CD4-positive, CD25-positive, alpha-beta regulatory T cell (primary cell): Measurements from ENCODE around the gene HSF4. TPM values are rescaled to one million over a fixed set of nuclear protein-coding genes. Genes with fewer than 3 reads are reported as not detected.

Experiments used
- ATAC-seq, 2 donors: fragments of 150-1000 bp; cut with Tn5 transposase; one replicate each; pipeline ENCODE4 v1.10.0; 2021; ENCODE audit warnings: low read depth in 2 of 2, moderate number of reproducible peaks in 2 of 2, moderate library complexity in 1 of 2
- DNase-seq, 3 donors: peaks; one replicate each; pipeline versions ENCODE4 v3.0.0 to v3.0.0-alpha.2; 2012 to 2022; ENCODE audit warnings: mixed read lengths in 1 of 3
- H3K27ac ChIP-seq: one replicate; pipeline ENCODE4 v1.7.0; 2013; ENCODE audit warnings: mild to moderate bottlenecking, low read length; ENCODE audit not compliant: insufficient read depth, poor library complexity, severe bottlenecking
- H3K27me3 ChIP-seq: one replicate; pipeline ENCODE4 v1.7.0; 2013; ENCODE audit warnings: low read length; ENCODE audit not compliant: control insufficient read depth, insufficient read depth
- H3K36me3 ChIP-seq: one replicate; pipeline ENCODE4 v1.7.0; 2013; ENCODE audit warnings: mild to moderate bottlenecking, low read length, moderate library complexity; ENCODE audit not compliant: control insufficient read depth, insufficient read depth
- H3K4me1 ChIP-seq: 2 replicates; pipeline ENCODE4 v1.7.0; 2013; ENCODE audit warnings: mild to moderate bottlenecking, low read length; ENCODE audit not compliant: insufficient read depth, control insufficient read depth, poor library complexity, severe bottlenecking
- H3K4me3 ChIP-seq: one replicate; pipeline ENCODE4 v1.7.0; 2013; ENCODE audit warnings: low read depth, mild to moderate bottlenecking, low read length, moderate library complexity
- H3K9me3 ChIP-seq, 2 experiments: 1 replicate in 1 of 2; 2 replicates in 1 of 2; pipeline ENCODE4 v1.7.0; 2013; ENCODE audit warnings: low read length in 2 of 2, mild to moderate bottlenecking in 1 of 2, moderate library complexity in 1 of 2; ENCODE audit not compliant: control insufficient read depth in 2 of 2
- H3K27ac Mint-ChIP-seq, 3 donors: one replicate each; pipeline ENCODE4 v1.8.0; 2020 to 2022; ENCODE audit warnings: mild to moderate bottlenecking in 3 of 3, mixed read lengths in 3 of 3, moderate library complexity in 2 of 3
- H3K27me3 Mint-ChIP-seq: one replicate; pipeline ENCODE4 v1.8.0; 2022; ENCODE audit warnings: mild to moderate bottlenecking, mixed read lengths
- H3K36me3 Mint-ChIP-seq: one replicate; pipeline ENCODE4 v1.8.0; 2020; ENCODE audit warnings: mixed read lengths
- H3K4me1 Mint-ChIP-seq, 4 donors: one replicate each; pipeline ENCODE4 v1.8.0; 2020 to 2022; ENCODE audit warnings: mixed read lengths in 4 of 4, mild to moderate bottlenecking in 1 of 4
- H3K4me3 Mint-ChIP-seq, 4 donors: one replicate each; pipeline ENCODE4 v1.8.0; 2020 to 2022; ENCODE audit warnings: mild to moderate bottlenecking in 4 of 4, mixed read lengths in 4 of 4, moderate library complexity in 3 of 4
- H3K9me3 Mint-ChIP-seq, 7 donors: one replicate each; pipeline ENCODE4 v1.8.0; 2020 to 2022; ENCODE audit warnings: mixed read lengths in 7 of 7, mild to moderate bottlenecking in 3 of 7, moderate library complexity in 2 of 7
- polyA plus RNA-seq, 4 donors: library from polyadenylated mRNA; unstranded; fragments of 300-500 nt; fragmentation: Illumina TruSeq; gene quantifications; one replicate each; pipeline ENCODE4 v1.2.3, GENCODE V29; 2021
- total RNA-seq: library from RNA; stranded (reverse); gene quantifications from one replicate; pipeline ENCODE4 v1.2.3, GENCODE V29; 2022

The HSF4 gene
- total and polyA plus RNA-seq, 5 donors from 2014 or later = 34.4 TPM; not detected in 4

GRCh38 chr16:67170949-67171649 lies 6.6 kb downstream of the HSF4 start:
- peaks cover 0 to 2% (median 0%) of the 10 kb centered on the region in 7 donors for H3K9me3 Mint-ChIP-seq
- H3K4me3 ChIP-seq = no peak overlapping the region
- H3K4me3 Mint-ChIP-seq = peak overlapping the region in 1 of 4 donors; percentile 6
- peaks cover 28% of the 10 kb centered on the region for H3K27me3 ChIP-seq
- peaks cover 80% of the 10 kb centered on the region for H3K27me3 Mint-ChIP-seq
- H3K4me1 ChIP-seq = peaks cover 32% of the 10 kb centered on the region
- no peak for ATAC-seq
- no peak for DNase-seq
- H3K27ac Mint-ChIP-seq = peak overlapping the region in 1 of 3 donors; percentile 26
- no peaks in the 10 kb centered on the region for H3K36me3 ChIP-seq
- H3K4me1 Mint-ChIP-seq = peaks cover 5 to 30% (median 15%) of the 10 kb centered on the region in 4 donors
- no peak overlapping the region for H3K27ac ChIP-seq
- no peaks in the 10 kb centered on the region for H3K9me3 ChIP-seq
- no peaks in the 10 kb centered on the region for H3K36me3 Mint-ChIP-seq

GRCh38 chr16:67173323-67173722 lies 8.8 kb downstream of the HSF4 start:
- H3K4me3 ChIP-seq = peak overlapping the region; percentile 37
- ATAC-seq = no peak
- peaks cover 5 to 31% (median 17%) of the 10 kb centered on the region in 4 donors for H3K4me1 Mint-ChIP-seq

GRCh38 chr16:67173808-67174705 lies 9.5 kb downstream of the HSF4 start:
- no peaks in the 10 kb centered on the region for H3K36me3 Mint-ChIP-seq
- H3K9me3 ChIP-seq = no peaks in the 10 kb centered on the region
- peak overlapping the region; percentile 82 to 89 (median 84) for H3K4me3 Mint-ChIP-seq
- peaks cover 59% of the 10 kb centered on the region for H3K27me3 Mint-ChIP-seq
- H3K36me3 ChIP-seq = no peaks in the 10 kb centered on the region
- peak overlapping the region; percentile 37 for H3K4me3 ChIP-seq
- peak overlapping the region in 2 of 3 donors; percentile 68 to 78 for H3K27ac Mint-ChIP-seq
- peaks cover 5 to 37% (median 21%) of the 10 kb centered on the region in 4 donors for H3K4me1 Mint-ChIP-seq
- peak; percentile 54 to 81 (median 55) for DNase-seq
- peaks cover 18% of the 10 kb centered on the region for H3K27me3 ChIP-seq
- peaks cover 0 to 3% (median 0%) of the 10 kb centered on the region in 7 donors for H3K9me3 Mint-ChIP-seq
- peaks cover 45% of the 10 kb centered on the region for H3K4me1 ChIP-seq
- peak; percentile 75 to 83 for ATAC-seq
- no peak overlapping the region for H3K27ac ChIP-seq

More at GRCh38 chr16:67173323-67173722, 8.8 kb downstream of the HSF4 start:
- H3K36me3 ChIP-seq = no peaks in the 10 kb centered on the region
- Mint-ChIP-seq H3K27ac (peak overlapping the region in 1 of 3 donors; percentile 68), H3K9me3 (peaks cover 0 to 3% (median 0%) of the 10 kb centered on the region in 7 donors), H3K4me3 (peak overlapping the region in 3 of 4 donors; percentile 82 to 89 (median 83)), H3K27me3 (peaks cover 67% of the 10 kb centered on the region), H3K36me3 (no peaks in the 10 kb centered on the region)
- peaks cover 18% of the 10 kb centered on the region for H3K27me3 ChIP-seq
- H3K4me1 ChIP-seq = peaks cover 39% of the 10 kb centered on the region
- no peaks in the 10 kb centered on the region for H3K9me3 ChIP-seq
- DNase-seq = no peak
- no peak overlapping the region for H3K27ac ChIP-seq

DNA sequence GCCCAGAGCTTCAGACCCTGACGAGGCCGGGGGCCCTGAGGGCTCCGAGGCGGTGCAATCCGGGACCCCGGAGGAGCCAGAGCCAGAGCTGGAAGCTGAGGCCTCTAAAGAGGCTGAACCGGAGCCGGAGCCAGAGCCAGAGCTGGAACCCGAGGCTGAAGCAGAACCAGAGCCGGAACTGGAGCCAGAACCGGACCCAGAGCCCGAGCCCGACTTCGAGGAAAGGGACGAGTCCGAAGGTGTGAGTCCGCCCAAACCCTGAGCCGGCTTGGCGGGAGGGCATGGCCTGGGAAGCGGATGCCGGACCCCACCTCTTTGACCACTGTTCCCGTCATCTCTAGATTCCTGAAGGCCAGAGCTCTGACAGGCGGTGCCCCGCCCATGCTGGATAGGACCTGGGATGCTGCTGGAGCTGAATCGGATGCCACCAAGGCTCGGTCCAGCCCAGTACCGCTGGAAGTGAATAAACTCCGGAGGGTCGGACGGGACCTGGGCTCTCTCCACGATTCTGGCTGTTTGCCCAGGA lies 10.2 kb downstream of the HSF4 start:
- H3K27ac Mint-ChIP-seq = no peak overlapping the region
- peaks cover 52% of the 10 kb centered on the region for H3K27me3 Mint-ChIP-seq
- H3K27me3 ChIP-seq = peaks cover 18% of the 10 kb centered on the region
- no peak overlapping the region for H3K27ac ChIP-seq
- peaks cover 0 to 3% (median 0%) of the 10 kb centered on the region in 7 donors for H3K9me3 Mint-ChIP-seq
- no peak overlapping the region for H3K4me3 ChIP-seq
- H3K36me3 ChIP-seq = no peaks in the 10 kb centered on the region
- ATAC-seq (no peak), DNase-seq (no peak)
- peak overlapping the region in 2 of 4 donors; percentile 82 to 83 for H3K4me3 Mint-ChIP-seq
- no peaks in the 10 kb centered on the region for H3K36me3 Mint-ChIP-seq
- H3K4me1 Mint-ChIP-seq = peaks cover 5 to 34% (median 19%) of the 10 kb centered on the region in 4 donors
- no peaks in the 10 kb centered on the region for H3K9me3 ChIP-seq
- peaks cover 41% of the 10 kb centered on the region for H3K4me1 ChIP-seq

- H3K4me3 ChIP-seq = no peak overlapping the region
- Mint-ChIP-seq H3K4me3 (peak overlapping the region in 2 of 4 donors; percentile 9 to 65), H3K27me3 (peaks cover 37% of the 10 kb centered on the region), H3K4me1 (peaks cover 5 to 26% (median 15%) of the 10 kb centered on the region in 4 donors), H3K9me3 (peaks cover 0 to 3% (median 0%) of the 10 kb centered on the region in 7 donors), H3K36me3 (no peaks in the 10 kb centered on the region), H3K27ac (no peak overlapping the region)
- peaks cover 30% of the 10 kb centered on the region for H3K4me1 ChIP-seq
- peaks cover 11% of the 10 kb centered on the region for H3K27me3 ChIP-seq
- H3K36me3 ChIP-seq = no peaks in the 10 kb centered on the region
- no peak overlapping the region for H3K27ac ChIP-seq
- DNase-seq (no peak), ATAC-seq (no peak)
- no peaks in the 10 kb centered on the region for H3K9me3 ChIP-seq
Measured at GRCh38 chr16:67176662-67177061, 12.1 kb downstream of the HSF4 start.

DNA sequence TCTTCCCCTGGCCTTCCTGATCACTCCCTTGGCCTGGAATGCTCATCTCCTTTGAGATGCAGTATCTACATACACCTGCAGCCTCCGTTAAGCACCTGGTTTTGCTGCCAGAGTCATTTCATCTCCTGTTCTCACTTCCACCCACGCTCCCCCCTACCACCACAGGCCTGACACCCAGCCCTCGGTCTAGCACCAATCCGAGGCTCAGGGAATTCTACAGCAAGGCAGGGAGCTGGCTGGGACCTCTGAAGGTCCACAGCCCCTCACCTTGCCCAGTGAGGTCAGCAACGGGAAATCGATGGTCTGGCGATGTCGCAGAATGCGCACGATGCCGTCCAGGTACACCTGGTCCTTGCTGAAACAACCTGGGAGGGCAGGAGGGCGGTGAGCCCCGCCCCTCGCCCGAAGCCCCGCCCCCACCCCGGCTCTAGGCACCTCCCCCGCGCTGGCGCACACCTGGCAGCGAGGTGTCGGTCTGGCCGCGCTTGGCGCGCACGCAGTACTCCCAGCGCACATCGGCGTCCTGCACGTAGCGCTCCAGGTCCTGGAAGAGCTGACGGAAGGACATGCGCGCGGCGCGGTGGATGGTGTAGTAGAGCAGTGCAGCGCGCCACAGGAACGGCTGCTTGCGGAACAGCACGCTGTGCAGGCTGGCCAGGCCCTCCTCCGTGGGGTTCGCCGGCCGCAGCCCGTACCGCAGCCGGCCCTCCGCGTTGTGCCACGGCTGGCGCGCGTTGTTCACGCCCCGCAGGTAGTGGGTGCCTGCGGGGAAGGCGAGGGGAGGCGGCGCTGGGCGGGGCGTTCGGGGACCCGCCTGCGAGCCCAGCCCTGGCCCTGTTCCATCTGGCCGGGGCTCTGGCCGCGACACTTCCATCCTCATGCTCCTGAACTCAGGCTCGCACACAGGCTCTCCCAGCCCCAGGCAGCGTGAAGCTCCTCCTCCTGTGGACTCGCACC lies 13.5 kb downstream of the HSF4 start:
- H3K4me1 ChIP-seq = peaks cover 30% of the 10 kb centered on the region
- ATAC-seq (peak; percentile 18 to 34), DNase-seq (peak in 2 of 3 donors; percentile 43 to 70)
- H3K36me3 ChIP-seq = no peaks in the 10 kb centered on the region
- H3K27me3 ChIP-seq = peaks cover 8% of the 10 kb centered on the region
- Mint-ChIP-seq H3K9me3 (peaks cover 0 to 2% (median 0%) of the 10 kb centered on the region in 7 donors), H3K36me3 (no peaks in the 10 kb centered on the region), H3K4me1 (peaks cover 5 to 23% (median 15%) of the 10 kb centered on the region in 4 donors), H3K27ac (no peak overlapping the region), H3K27me3 (peaks cover 29% of the 10 kb centered on the region), H3K4me3 (peak overlapping the region; percentile 18 to 65 (median 54))
- H3K4me3 ChIP-seq = no peak overlapping the region
- no peaks in the 10 kb centered on the region for H3K9me3 ChIP-seq
- no peak overlapping the region for H3K27ac ChIP-seq
